RWPE2 (cell line): ENCODE measurements around the gene CADM2.

Source experiments
- ATAC-seq: fragments of 200-7000 bp; cut with Tn5 transposase; 3 replicates; pipeline ENCODE4 v1.9.1; 2021; ENCODE audit warnings: low read depth
- DNase-seq: peaks from one replicate; pipeline ENCODE4 v3.0.0-alpha.2; 2020; ENCODE audit warnings: low spot score
- H3K27ac ChIP-seq: fragments of 450-650 bp; 2 replicates; pipeline ENCODE4 v1.5.1; 2017; ENCODE audit warnings: mild to moderate bottlenecking; ENCODE audit not compliant: poor library complexity, severe bottlenecking
- H3K27me3 ChIP-seq: fragments of 250-450 bp; sonication (Bioruptor Pico); 2 replicates; pipeline ENCODE4 v1.5.1; 2021; ENCODE audit warnings: mild to moderate bottlenecking, moderate library complexity; ENCODE audit not compliant: insufficient read depth, poor library complexity, severe bottlenecking
- H3K36me3 ChIP-seq: fragments of 250-450 bp; sonication (Bioruptor Pico); 2 replicates; pipeline ENCODE4 v1.5.1; 2020; ENCODE audit warnings: low read depth, mild to moderate bottlenecking, moderate library complexity
- H3K4me1 ChIP-seq: fragments of 250-450 bp; sonication (Bioruptor Pico); 2 replicates; pipeline ENCODE4 v1.5.1; 2021; ENCODE audit warnings: mild to moderate bottlenecking, moderate library complexity; ENCODE audit not compliant: insufficient read depth, poor library complexity, severe bottlenecking
- H3K4me3 ChIP-seq: fragments of 250-450 bp; sonication (Bioruptor Pico); 2 replicates; pipeline ENCODE4 v1.5.1; 2021; ENCODE audit warnings: mild to moderate bottlenecking, moderate library complexity; ENCODE audit not compliant: severe bottlenecking
- H3K9me3 ChIP-seq: fragments of 250-450 bp; sonication (Bioruptor Pico); 2 replicates; pipeline ENCODE4 v1.5.1; 2021; ENCODE audit warnings: mild to moderate bottlenecking, moderate library complexity; ENCODE audit not compliant: severe bottlenecking
- TF ChIP-seq, protein P1 (sequence below): fragments of 450-650 bp; IDR thresholded peaks from one replicate; pipeline ENCODE4 v1.5.1; 2017; ENCODE audit warnings: mild to moderate bottlenecking, moderate library complexity; ENCODE audit not compliant: poor library complexity, severe bottlenecking

CADM2 gene

DNA sequence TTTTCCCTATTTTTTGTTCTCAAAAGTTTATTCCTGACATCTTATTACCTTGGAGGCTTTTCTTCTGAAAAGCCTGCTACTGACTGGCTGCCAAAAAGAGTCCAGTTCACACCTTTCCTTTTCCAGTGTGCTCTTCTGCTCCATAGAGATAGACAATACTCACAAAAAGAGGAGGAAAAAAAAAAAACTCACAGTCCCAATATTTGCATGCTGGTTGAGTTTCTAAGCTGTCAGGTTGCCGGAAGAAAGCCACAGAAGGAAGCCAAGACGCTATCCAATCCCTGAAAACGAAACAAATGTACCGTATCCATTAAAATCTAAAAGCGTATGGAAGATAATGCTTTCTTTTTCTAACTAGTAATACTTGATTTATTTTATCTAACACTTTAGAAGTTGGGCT lies 299.5 kb downstream of the CADM2 start:
- ATAC-seq: no peak
- Histone ChIP-seq H3K27me3 (no peaks in the 10 kb centered on the region), H3K27ac (no peak overlapping the region), H3K36me3 (no peaks in the 10 kb centered on the region), H3K9me3 (no peaks in the 10 kb centered on the region), H3K4me1 (no peaks in the 10 kb centered on the region), H3K4me3 (no peak overlapping the region)
- DNase-seq: no peak
- TF ChIP-seq, protein P1, sequence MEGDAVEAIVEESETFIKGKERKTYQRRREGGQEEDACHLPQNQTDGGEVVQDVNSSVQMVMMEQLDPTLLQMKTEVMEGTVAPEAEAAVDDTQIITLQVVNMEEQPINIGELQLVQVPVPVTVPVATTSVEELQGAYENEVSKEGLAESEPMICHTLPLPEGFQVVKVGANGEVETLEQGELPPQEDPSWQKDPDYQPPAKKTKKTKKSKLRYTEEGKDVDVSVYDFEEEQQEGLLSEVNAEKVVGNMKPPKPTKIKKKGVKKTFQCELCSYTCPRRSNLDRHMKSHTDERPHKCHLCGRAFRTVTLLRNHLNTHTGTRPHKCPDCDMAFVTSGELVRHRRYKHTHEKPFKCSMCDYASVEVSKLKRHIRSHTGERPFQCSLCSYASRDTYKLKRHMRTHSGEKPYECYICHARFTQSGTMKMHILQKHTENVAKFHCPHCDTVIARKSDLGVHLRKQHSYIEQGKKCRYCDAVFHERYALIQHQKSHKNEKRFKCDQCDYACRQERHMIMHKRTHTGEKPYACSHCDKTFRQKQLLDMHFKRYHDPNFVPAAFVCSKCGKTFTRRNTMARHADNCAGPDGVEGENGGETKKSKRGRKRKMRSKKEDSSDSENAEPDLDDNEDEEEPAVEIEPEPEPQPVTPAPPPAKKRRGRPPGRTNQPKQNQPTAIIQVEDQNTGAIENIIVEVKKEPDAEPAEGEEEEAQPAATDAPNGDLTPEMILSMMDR: no peak

DNA sequence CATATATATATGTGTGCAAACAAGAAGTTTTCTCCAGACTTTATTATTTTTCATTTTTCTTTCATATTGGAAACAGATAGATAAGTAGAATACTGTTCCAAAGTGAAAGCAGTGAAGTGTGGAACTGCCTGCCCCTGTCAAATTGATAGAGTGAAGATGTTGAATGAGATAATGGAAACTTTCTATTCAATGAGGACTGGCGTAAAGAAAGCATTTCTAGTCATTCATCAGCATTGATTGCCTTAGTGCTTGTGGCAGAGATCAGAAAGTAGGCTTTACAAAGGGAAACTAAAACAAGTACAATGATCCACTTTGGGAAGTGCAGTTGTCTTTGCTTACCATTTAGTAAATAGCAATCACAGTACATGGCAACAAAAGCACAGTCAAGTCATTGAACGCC lies 300.0 kb downstream of the CADM2 start:
- ATAC-seq (no peak), DNase-seq (no peak)

DNA sequence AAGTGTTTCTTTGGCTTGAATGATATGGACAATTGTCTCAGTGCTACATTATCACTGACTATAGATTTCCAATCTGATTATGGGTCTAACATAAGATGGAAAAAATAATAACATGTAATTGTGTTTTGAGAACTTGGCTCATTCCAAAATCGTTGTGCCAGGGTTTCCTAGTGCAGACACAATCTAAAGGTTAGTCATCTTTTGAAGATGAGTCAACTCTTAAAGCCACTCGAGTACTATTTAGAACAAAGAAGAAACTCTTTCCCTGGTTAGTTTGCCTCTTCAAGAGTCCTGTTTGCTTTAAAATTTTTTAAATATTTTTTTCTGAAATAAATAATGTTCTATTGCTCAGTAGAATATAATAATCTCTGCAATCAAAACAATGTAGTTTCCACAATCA lies 301.0 kb downstream of the CADM2 start:
- Histone ChIP-seq H3K27ac (no peak overlapping the region), H3K4me1 (no peaks in the 10 kb centered on the region), H3K36me3 (no peaks in the 10 kb centered on the region), H3K4me3 (no peak overlapping the region), H3K9me3 (no peaks in the 10 kb centered on the region), H3K27me3 (no peaks in the 10 kb centered on the region)
- TF ChIP-seq, protein P1: no peak
- DNase-seq (no peak), ATAC-seq (0 out of 3 replicates have a peak, but pooled peaks have one; percentile 33)

More for the DNA sequence above, 300.0 kb downstream of the CADM2 start:
- Histone ChIP-seq H3K27me3 (no peaks in the 10 kb centered on the region), H3K9me3 (no peaks in the 10 kb centered on the region), H3K4me1 (no peaks in the 10 kb centered on the region), H3K27ac (no peak overlapping the region), H3K36me3 (no peaks in the 10 kb centered on the region), H3K4me3 (no peak overlapping the region)
- TF ChIP-seq, protein P1: no peak

DNA sequence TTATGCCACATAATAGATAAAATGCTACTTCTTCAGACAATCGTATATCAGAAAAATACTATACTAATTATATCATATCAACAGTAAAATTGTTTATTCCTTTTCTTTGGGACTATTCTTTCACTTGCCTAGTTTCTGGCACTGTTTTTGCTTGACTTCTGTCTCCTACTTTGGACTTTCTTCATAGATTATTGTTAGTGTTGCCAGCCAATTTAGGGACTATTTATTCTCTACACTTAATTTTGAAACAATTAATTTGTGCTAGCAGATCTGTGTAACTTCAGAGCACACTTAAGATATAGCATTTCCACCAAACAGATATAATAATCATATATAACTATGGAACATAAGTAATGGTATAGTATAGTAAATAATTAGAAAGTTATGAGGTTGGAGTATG lies 305.6 kb downstream of the CADM2 start:
- Histone ChIP-seq H3K4me3 (no peak overlapping the region), H3K4me1 (no peaks in the 10 kb centered on the region), H3K36me3 (no peaks in the 10 kb centered on the region), H3K9me3 (no peaks in the 10 kb centered on the region), H3K27ac (no peak overlapping the region), H3K27me3 (no peaks in the 10 kb centered on the region)
- ATAC-seq (no peak), DNase-seq (no peak)
- TF ChIP-seq, protein P1: no peak

DNA sequence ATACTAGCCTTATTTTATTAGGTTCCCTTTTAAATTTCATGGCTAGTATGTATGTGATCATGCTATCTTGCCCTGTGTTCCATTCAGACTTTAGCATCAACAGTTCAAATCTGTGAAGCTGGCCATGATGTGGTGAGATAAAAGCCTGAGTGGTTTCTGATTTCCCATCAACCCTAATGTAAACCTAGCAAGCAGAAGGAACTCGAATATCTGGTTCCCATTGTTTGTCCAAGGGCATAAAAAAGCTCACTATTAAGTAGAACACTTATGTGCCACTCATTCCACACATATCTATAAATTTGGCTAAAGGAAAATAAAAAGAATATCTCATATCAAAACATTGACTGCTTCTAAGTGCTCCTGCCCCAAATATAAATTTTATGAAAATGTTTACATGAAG lies 311.7 kb downstream of the CADM2 start:
- Histone ChIP-seq H3K9me3 (no peaks in the 10 kb centered on the region), H3K27me3 (no peaks in the 10 kb centered on the region), H3K36me3 (no peaks in the 10 kb centered on the region), H3K4me1 (no peaks in the 10 kb centered on the region), H3K4me3 (no peak overlapping the region), H3K27ac (no peak overlapping the region)
- ATAC-seq (no peak), DNase-seq (no peak)
- TF ChIP-seq, protein P1: no peak
